ENCODE measurements around the gene CNGA2. TPM values are rescaled to one million over a fixed set of nuclear protein-coding genes. Genes with fewer than 3 reads are reported as not detected.

CNGA2 gene
- total RNA-seq, 4 donors from 2014 or later: not detected

- no peak overlapping the region for H3K27ac ChIP-seq
- intact Hi-C loops (cut with DNase I): no loop called here
- H3K36me3 ChIP-seq: no peaks in the 10 kb centered on the region
- H3K9me3 ChIP-seq: no peaks in the 10 kb centered on the region
- H3K27me3 ChIP-seq: no peaks in the 10 kb centered on the region
- peak; percentile 26 to 43 for DNase-seq
- no peaks in the 10 kb centered on the region for H3K4me1 ChIP-seq
- 63 to 70% methylated on average over 8 to 14 of the region's 24 CpGs for WGBS, 2 donors
- TF ChIP-seq CTCF (IDR thresholded peaks at IDR 0.05): peak in 3 of 6 experiments; percentile 4 to 41 (median 27)
- no peak for TF ChIP-seq POLR2A (IDR thresholded peaks at IDR 0.05)
- H3K4me3 ChIP-seq (replicated peaks in 1 of 3): no peak overlapping the region
These were observed 12.2 kb upstream of the CNGA2 start for GRCh38 chrX:151722241-151722846.

- TF ChIP-seq POLR2A (IDR thresholded peaks at IDR 0.05) (no peak), CTCF (IDR thresholded peaks at IDR 0.05) (no peak)
- Histone ChIP-seq H3K4me3 (replicated peaks in 1 of 3) (no peak overlapping the region), H3K27me3 (no peaks in the 10 kb centered on the region), H3K36me3 (no peaks in the 10 kb centered on the region), H3K9me3 (no peaks in the 10 kb centered on the region), H3K27ac (no peak overlapping the region), H3K4me1 (no peaks in the 10 kb centered on the region)
- no peak for DNase-seq
- intact Hi-C loops (cut with DNase I): no loop called here
- WGBS, 2 donors: 60% methylated on average over 1 of the region's 7 CpGs; no CpG with 5 or more reads in 1 of the 2 donors
These were observed 11.3 kb upstream of the CNGA2 start for GRCh38 chrX:151723156-151723760.

- TF ChIP-seq POLR2A (IDR thresholded peaks at IDR 0.05): no peak
- no peak for TF ChIP-seq CTCF (IDR thresholded peaks at IDR 0.05)
- H3K4me3 ChIP-seq (replicated peaks in 1 of 3): no peak overlapping the region
- peak in 1 of 2 donors; percentile 33 for DNase-seq
- H3K27ac ChIP-seq: no peak overlapping the region
- no peaks in the 10 kb centered on the region for H3K9me3 ChIP-seq
- 0% methylated on average over 1 of the region's 7 CpGs; no CpG with 5 or more reads in 1 of the 2 donors for WGBS, 2 donors
- H3K36me3 ChIP-seq: no peaks in the 10 kb centered on the region
- intact Hi-C loops (cut with DNase I): no loop called here
- no peaks in the 10 kb centered on the region for H3K27me3 ChIP-seq
- H3K4me1 ChIP-seq: no peaks in the 10 kb centered on the region
These were observed 9.8 kb upstream of the CNGA2 start for GRCh38 chrX:151724563-151725337.

GRCh38 chrX:151725338-151725614 lies 9.3 kb upstream of the CNGA2 start:
- Histone ChIP-seq H3K9me3 (no peaks in the 10 kb centered on the region), H3K4me3 (replicated peaks in 1 of 3) (no peak overlapping the region), H3K27ac (no peak overlapping the region), H3K27me3 (no peaks in the 10 kb centered on the region), H3K36me3 (no peaks in the 10 kb centered on the region), H3K4me1 (no peaks in the 10 kb centered on the region)
- no peak for DNase-seq
- TF ChIP-seq CTCF (IDR thresholded peaks at IDR 0.05) (no peak), POLR2A (IDR thresholded peaks at IDR 0.05) (no peak)
- no CpG with 5 or more reads among the region's 1 CpG for WGBS, 2 donors
- intact Hi-C loops (cut with DNase I): no loop called here

GRCh38 chrX:151726751-151727150 lies 7.8 kb upstream of the CNGA2 start:
- Histone ChIP-seq H3K27ac (no peak overlapping the region), H3K36me3 (no peaks in the 10 kb centered on the region), H3K4me3 (replicated peaks in 1 of 3) (no peak overlapping the region), H3K9me3 (no peaks in the 10 kb centered on the region), H3K27me3 (no peaks in the 10 kb centered on the region), H3K4me1 (no peaks in the 10 kb centered on the region)
- TF ChIP-seq CTCF (IDR thresholded peaks at IDR 0.05) (no peak), POLR2A (IDR thresholded peaks at IDR 0.05) (no peak)
- no peak for DNase-seq
- intact Hi-C loops (cut with DNase I): no loop called here
- 83% methylated on average over 3 of the region's 5 CpGs; no CpG with 5 or more reads in 1 of the 2 donors for WGBS, 2 donors
